Endodermal cell (in vitro differentiated cells): ENCODE data around the gene TCHHL1. TPM values are rescaled to one million over a fixed set of nuclear protein-coding genes. Genes with fewer than 3 reads are reported as not detected.

Experiments
- DNase-seq: peaks from one replicate; pipeline ENCODE4 v3.0.0-alpha.2; 2017
- H3K27ac ChIP-seq: 2 replicates; pipeline ENCODE4 v1.5.1; 2013; ENCODE audit warnings: mild to moderate bottlenecking, low read depth, low read length, moderate library complexity
- H3K27me3 ChIP-seq: 2 replicates; pipeline ENCODE4 v1.6.1; 2013; ENCODE audit warnings: mild to moderate bottlenecking, low read length, moderate library complexity; ENCODE audit not compliant: insufficient read depth, control insufficient read depth, poor library complexity, severe bottlenecking
- H3K36me3 ChIP-seq: 2 replicates; pipeline ENCODE4 v1.7.0; 2013; ENCODE audit warnings: mild to moderate bottlenecking, low read length, moderate library complexity; ENCODE audit not compliant: control insufficient read depth, insufficient read depth
- H3K4me1 ChIP-seq: one replicate; pipeline ENCODE4 v1.7.0; 2013; ENCODE audit warnings: low read length; ENCODE audit not compliant: control insufficient read depth, insufficient read depth
- H3K4me3 ChIP-seq: 2 replicates; pipeline ENCODE4 v1.5.1; 2013; ENCODE audit warnings: mild to moderate bottlenecking, low read length, moderate library complexity
- H3K9ac ChIP-seq: 2 replicates; pipeline ENCODE4 v1.6.1; 2013; ENCODE audit warnings: mild to moderate bottlenecking, low read length, moderate library complexity; ENCODE audit not compliant: poor library complexity, severe bottlenecking; ENCODE audit errors: extremely low read depth
- H3K9me3 ChIP-seq: 2 replicates; pipeline ENCODE4 v1.6.1; 2013; ENCODE audit warnings: mild to moderate bottlenecking, low read length, moderate library complexity; ENCODE audit not compliant: control insufficient read depth
- H3K27ac Mint-ChIP-seq: 2 replicates; pipeline ENCODE4 v1.8.0; 2020; ENCODE audit warnings: mixed read lengths
- H3K27me3 Mint-ChIP-seq: 2 replicates; pipeline ENCODE4 v1.8.0; 2021; ENCODE audit warnings: mild to moderate bottlenecking, mixed read lengths; ENCODE audit not compliant: insufficient read depth
- H3K36me3 Mint-ChIP-seq: 2 replicates; pipeline ENCODE4 v1.8.0; 2020; ENCODE audit warnings: low read depth, mixed read lengths
- H3K4me1 Mint-ChIP-seq: 2 replicates; pipeline ENCODE4 v1.8.0; 2020; ENCODE audit warnings: mixed read lengths
- H3K4me3 Mint-ChIP-seq: 2 replicates; pipeline ENCODE4 v1.8.0; 2020; ENCODE audit warnings: mild to moderate bottlenecking, moderate library complexity, mixed read lengths
- H3K9me3 Mint-ChIP-seq: 2 replicates; pipeline ENCODE4 v1.8.0; 2020; ENCODE audit warnings: mild to moderate bottlenecking, mixed read lengths
- CTCF ChIP-seq: fragments of 200-600 bp; sonication (generic); conservative IDR thresholded peaks from 2 replicates; pipeline ENCODE4 v1.5.0; 2021; ENCODE audit warnings: antibody characterized with exemption, mild to moderate bottlenecking
- WGBS, 2 experiments: methylation state at CpG; one replicate each; pipeline versions ENCODE4 v1.1.5 to v1.1.7; 2013; ENCODE audit warnings: missing lambda C conversion rate in 2 of 2, mixed read lengths in 1 of 2; ENCODE audit not compliant: insufficient coverage in 1 of 2, insufficient read length in 1 of 2; 5-methylcytosine and 5-hydroxymethylcytosine counted together
- total RNA-seq, 2 donors: library from RNA; stranded (reverse); fragmentation: NEBNext Ultra II Directional in 1 of 2; extraction: Animal tissue kit (Norgen Biotek cat#: 25700) in 1 of 2; gene quantifications; 2 replicates in 1 of 2; 3 replicates in 1 of 2; pipeline ENCODE4 v1.2.1, GENCODE V29; 2021

Gene TCHHL1
- total RNA-seq, 2 donors from 2014 or later: not detected

DNA sequence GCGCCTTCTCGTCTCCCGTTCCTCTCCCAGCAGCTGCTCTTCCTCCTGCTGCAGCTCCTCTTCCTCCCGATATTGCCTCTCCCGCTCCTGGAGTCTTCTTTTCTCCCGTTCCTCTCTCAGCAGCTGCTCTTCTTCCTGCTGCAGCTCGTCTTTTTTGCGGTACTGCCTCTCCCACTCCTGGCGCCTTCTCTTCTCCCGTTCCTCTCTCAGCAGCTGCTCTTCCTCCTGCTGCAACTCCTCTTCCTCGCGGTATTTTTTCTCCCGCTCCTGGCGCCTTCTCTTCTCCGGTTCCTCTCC, 21.1 kb upstream of the TCHHL1 start:
- Mint-ChIP-seq H3K27ac (no peak overlapping the region), H3K9me3 (no peaks in the 10 kb centered on the region), H3K27me3 (peaks cover 6% of the 10 kb centered on the region), H3K4me1 (no peaks in the 10 kb centered on the region), H3K36me3 (no peaks in the 10 kb centered on the region), H3K4me3 (no peak overlapping the region)
- Histone ChIP-seq H3K36me3 (no peaks in the 10 kb centered on the region), H3K27ac (no peak overlapping the region), H3K4me3 (no peak overlapping the region), H3K27me3 (peaks cover 98% of the 10 kb centered on the region), H3K9ac (no peak overlapping the region), H3K4me1 (no peaks in the 10 kb centered on the region), H3K9me3 (peaks cover 37% of the 10 kb centered on the region)
- 58 to 73% methylated on average over 15 of the region's 15 CpGs for WGBS, 2 experiments
- TF ChIP-seq CTCF: no peak
- peak; percentile 52 for DNase-seq

DNA sequence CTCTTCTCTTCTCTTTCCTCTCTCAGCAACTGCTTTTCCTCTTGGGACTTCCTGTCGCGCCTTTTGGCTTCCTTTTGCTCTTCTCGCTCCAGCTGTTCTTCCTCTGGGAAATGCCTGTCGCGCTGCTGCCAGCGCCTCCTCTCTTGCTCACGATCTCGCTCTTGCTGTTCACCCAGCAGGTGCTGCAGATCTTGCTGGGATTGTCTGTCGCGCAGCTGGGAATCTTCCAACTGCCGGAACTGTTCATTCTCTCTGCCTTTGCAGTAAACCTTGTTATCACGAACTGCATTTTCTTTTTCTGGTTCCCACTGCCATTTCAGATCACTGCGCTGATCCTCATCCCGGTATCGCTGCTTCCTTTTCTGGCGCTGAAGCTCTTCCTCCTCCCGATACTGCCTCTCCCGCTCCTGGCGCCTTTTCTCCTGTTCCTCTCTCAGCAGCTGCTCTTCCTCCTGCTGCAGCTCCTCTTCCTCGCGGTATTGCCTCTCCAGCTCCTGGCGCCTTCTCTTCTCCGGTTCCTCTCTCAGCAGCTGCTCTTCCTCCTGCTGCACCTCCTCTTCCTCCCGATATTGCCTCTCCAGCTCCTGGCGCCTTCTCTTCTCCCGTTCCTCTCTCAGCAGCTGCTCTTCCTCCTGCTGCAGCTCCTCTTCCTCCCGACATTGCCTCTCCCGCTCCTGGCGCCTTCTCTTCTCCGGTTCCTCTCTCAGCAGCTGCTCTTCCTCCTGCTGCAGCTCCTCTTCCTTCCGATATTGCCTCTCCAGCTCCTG, 20.6 kb upstream of the TCHHL1 start:
- no peaks in the 10 kb centered on the region for H3K4me1 ChIP-seq
- no peak overlapping the region for H3K27ac ChIP-seq
- Mint-ChIP-seq H3K9me3 (no peaks in the 10 kb centered on the region), H3K4me1 (no peaks in the 10 kb centered on the region), H3K27me3 (peaks cover 11% of the 10 kb centered on the region), H3K36me3 (no peaks in the 10 kb centered on the region), H3K27ac (no peak overlapping the region), H3K4me3 (no peak overlapping the region)
- H3K9me3 ChIP-seq: peaks cover 37% of the 10 kb centered on the region
- H3K36me3 ChIP-seq: no peaks in the 10 kb centered on the region
- 46 to 65% methylated on average over 31 of the region's 31 CpGs for WGBS, 2 experiments
- DNase-seq: peak; percentile 69
- TF ChIP-seq CTCF: no peak
- no peak overlapping the region for H3K4me3 ChIP-seq
- peaks cover 95% of the 10 kb centered on the region for H3K27me3 ChIP-seq
- H3K9ac ChIP-seq: no peak overlapping the region

DNA sequence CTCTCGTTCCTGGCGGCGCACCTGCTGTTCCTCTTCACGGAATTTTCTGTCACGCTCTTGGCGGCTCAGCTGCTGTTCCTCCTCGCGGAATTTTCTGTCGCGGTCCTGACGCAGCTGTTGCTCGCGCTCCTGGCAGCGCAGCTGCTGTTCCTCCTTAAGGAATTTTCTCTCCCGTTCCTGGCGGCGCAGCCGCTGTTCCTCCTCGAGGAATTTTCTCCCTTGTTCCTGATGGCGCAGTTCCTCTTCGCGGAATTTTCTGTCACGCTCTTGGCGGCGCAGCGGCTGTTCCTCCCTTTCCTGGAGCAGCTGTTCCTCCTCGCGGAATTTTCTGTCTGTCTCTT, 20.0 kb upstream of the TCHHL1 start:
- WGBS, 2 experiments: 57 to 72% methylated on average over 28 of the region's 28 CpGs
- Histone ChIP-seq H3K27ac (no peak overlapping the region), H3K4me1 (no peaks in the 10 kb centered on the region), H3K9ac (no peak overlapping the region), H3K27me3 (peaks cover 89% of the 10 kb centered on the region), H3K36me3 (no peaks in the 10 kb centered on the region), H3K9me3 (peaks cover 37% of the 10 kb centered on the region), H3K4me3 (no peak overlapping the region)
- no peak for TF ChIP-seq CTCF
- no peak overlapping the region for H3K27ac Mint-ChIP-seq
- no peak overlapping the region for H3K4me3 Mint-ChIP-seq
- no peaks in the 10 kb centered on the region for H3K36me3 Mint-ChIP-seq
- H3K4me1 Mint-ChIP-seq: no peaks in the 10 kb centered on the region
- DNase-seq: peak; percentile 67
- H3K27me3 Mint-ChIP-seq: peaks cover 14% of the 10 kb centered on the region
- no peaks in the 10 kb centered on the region for H3K9me3 Mint-ChIP-seq
